A673 (cell line): Measurements from ENCODE around the gene RPRD1B. TPM values are rescaled to one million over a fixed set of nuclear protein-coding genes. Genes with fewer than 3 reads are reported as not detected.

Experiments used
- BruUV-seq: library from RNA; stranded (reverse); fragments of 400-500 nt; replicated peaks from 2 replicates; lab custom pipeline; 2021; lab: Mats Ljungman, UMichigan
- CTCF ChIA-PET: fragments of 300-600 bp; sonication (Branson Sonifier 250); formaldehyde crosslinking; loops from one replicate; lab custom pipeline; 2022; ENCODE audit warnings: antibody characterized with exemption; lab: Charles Lee
- POLR2A ChIA-PET: fragments of 300-600 bp; sonication (Branson Sonifier 250); formaldehyde crosslinking; loops from one replicate; lab custom pipeline; 2022; ENCODE audit warnings: antibody characterized with exemption; ENCODE audit not compliant: low non-redundant PET; lab: Charles Lee
- DNase-seq: peaks from one replicate; pipeline ENCODE4 v3.0.0-alpha.2; 2015; ENCODE audit warnings: low spot score
- H3K27ac ChIP-seq: fragments of 200-600 bp; sonication (generic); 2 replicates; pipeline ENCODE4 v1.5.1; 2016; ENCODE audit warnings: mixed run types, low read depth, mild to moderate bottlenecking, mixed read lengths, antibody characterized with exemption, low read length; ENCODE audit not compliant: poor library complexity, severe bottlenecking
- H3K27me3 ChIP-seq: fragments of 200-600 bp; sonication (generic); replicated peaks from 2 replicates; pipeline ENCODE4 v1.6.1; 2017; ENCODE audit warnings: mixed run types, low read depth, mild to moderate bottlenecking, mixed read lengths, antibody characterized with exemption, low read length; ENCODE audit not compliant: insufficient read depth, poor library complexity
- H3K36me3 ChIP-seq: fragments of 200-600 bp; sonication (generic); 2 replicates; pipeline ENCODE4 v1.6.1; 2016; ENCODE audit warnings: mixed run types, mild to moderate bottlenecking, mixed read lengths, antibody characterized with exemption, low read length; ENCODE audit not compliant: insufficient read depth, poor library complexity, severe bottlenecking
- H3K4me1 ChIP-seq: fragments of 200-600 bp; sonication (generic); 2 replicates; pipeline ENCODE4 v1.6.1; 2017; ENCODE audit warnings: mixed run types, mild to moderate bottlenecking, mixed read lengths, antibody characterized with exemption, low read length; ENCODE audit not compliant: insufficient read depth, poor library complexity, severe bottlenecking
- H3K4me3 ChIP-seq: fragments of 200-600 bp; sonication (generic); 2 replicates; pipeline ENCODE4 v1.5.1; 2016; ENCODE audit warnings: low read depth, mixed run types, mild to moderate bottlenecking, mixed read lengths, low read length; ENCODE audit not compliant: poor library complexity, severe bottlenecking
- H3K9me3 ChIP-seq: fragments of 200-600 bp; sonication (generic); 2 replicates; pipeline ENCODE4 v1.6.1; 2016; ENCODE audit warnings: mixed run types, low read depth, mild to moderate bottlenecking, mixed read lengths, antibody characterized with exemption, low read length; ENCODE audit not compliant: poor library complexity, severe bottlenecking
- EZH2 ChIP-seq: fragments of 200-600 bp; sonication (generic); IDR thresholded peaks from 2 replicates; pipeline ENCODE4 v1.6.1; 2017; ENCODE audit warnings: borderline replicate concordance, low read depth, mild to moderate bottlenecking, mixed read lengths, antibody characterized with exemption, low read length; ENCODE audit not compliant: poor library complexity, severe bottlenecking
- intact Hi-C: fragments of 100-400 bp; cut with micrococcal nuclease; formaldehyde crosslinking; loops from one replicate; pipeline ENCODE4 v1.10.0; 2022; ENCODE audit not compliant: unreplicated experiment
- total RNA-seq: library from RNA; stranded (reverse); gene quantifications from 2 replicates; pipeline ENCODE4 v1.2.3, GENCODE V29; 2021
- TF ChIP-seq, protein P1 (sequence below): fragments of 300-800, 200-600 bp; sonication (generic); conservative IDR thresholded peaks from 2 replicates; pipeline ENCODE4 v1.5.1; 2017; ENCODE audit warnings: low read depth, mild to moderate bottlenecking, antibody characterized with exemption, low read length, moderate library complexity, mixed read lengths

The RPRD1B gene
- total RNA-seq, 1 experiment from 2014 or later = 36.1 TPM

GRCh38 chr20:37994512-37994911 lies 39.0 kb upstream of the RPRD1B start:
- TF ChIP-seq, protein P1, sequence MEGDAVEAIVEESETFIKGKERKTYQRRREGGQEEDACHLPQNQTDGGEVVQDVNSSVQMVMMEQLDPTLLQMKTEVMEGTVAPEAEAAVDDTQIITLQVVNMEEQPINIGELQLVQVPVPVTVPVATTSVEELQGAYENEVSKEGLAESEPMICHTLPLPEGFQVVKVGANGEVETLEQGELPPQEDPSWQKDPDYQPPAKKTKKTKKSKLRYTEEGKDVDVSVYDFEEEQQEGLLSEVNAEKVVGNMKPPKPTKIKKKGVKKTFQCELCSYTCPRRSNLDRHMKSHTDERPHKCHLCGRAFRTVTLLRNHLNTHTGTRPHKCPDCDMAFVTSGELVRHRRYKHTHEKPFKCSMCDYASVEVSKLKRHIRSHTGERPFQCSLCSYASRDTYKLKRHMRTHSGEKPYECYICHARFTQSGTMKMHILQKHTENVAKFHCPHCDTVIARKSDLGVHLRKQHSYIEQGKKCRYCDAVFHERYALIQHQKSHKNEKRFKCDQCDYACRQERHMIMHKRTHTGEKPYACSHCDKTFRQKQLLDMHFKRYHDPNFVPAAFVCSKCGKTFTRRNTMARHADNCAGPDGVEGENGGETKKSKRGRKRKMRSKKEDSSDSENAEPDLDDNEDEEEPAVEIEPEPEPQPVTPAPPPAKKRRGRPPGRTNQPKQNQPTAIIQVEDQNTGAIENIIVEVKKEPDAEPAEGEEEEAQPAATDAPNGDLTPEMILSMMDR = no peak
- no peak for TF ChIP-seq EZH2
- no TSS peak for BruUV-seq
- H3K4me3 ChIP-seq = no peak overlapping the region
- no peaks in the 10 kb centered on the region for H3K27me3 ChIP-seq
- ChIA-PET POLR2A (no interaction called here), CTCF (no interaction called here)
- H3K9me3 ChIP-seq = no peaks in the 10 kb centered on the region
- H3K4me1 ChIP-seq = peaks cover 31% of the 10 kb centered on the region
- H3K36me3 ChIP-seq = peaks cover 49% of the 10 kb centered on the region
- DNase-seq = no peak
- H3K27ac ChIP-seq = no peak overlapping the region
- intact Hi-C loops = no loop called here

GRCh38 chr20:37995856-37996605 lies 37.5 kb upstream of the RPRD1B start:
- intact Hi-C loops = no loop called here
- Histone ChIP-seq H3K4me3 (no peak overlapping the region), H3K27me3 (no peaks in the 10 kb centered on the region), H3K27ac (no peak overlapping the region), H3K9me3 (no peaks in the 10 kb centered on the region), H3K36me3 (peaks cover 58% of the 10 kb centered on the region), H3K4me1 (peaks cover 23% of the 10 kb centered on the region)
- TF ChIP-seq, protein P1 = no peak
- no peak for TF ChIP-seq EZH2
- no peak for DNase-seq
- ChIA-PET CTCF (no interaction called here), POLR2A (no interaction called here)
- no TSS peak for BruUV-seq

GRCh38 chr20:37997516-37997915 lies 36.0 kb upstream of the RPRD1B start:
- DNase-seq = no peak
- ChIA-PET POLR2A (no interaction called here), CTCF (no interaction called here)
- Histone ChIP-seq H3K27ac (no peak overlapping the region), H3K4me3 (no peak overlapping the region), H3K36me3 (peaks cover 66% of the 10 kb centered on the region), H3K9me3 (no peaks in the 10 kb centered on the region), H3K4me1 (peaks cover 12% of the 10 kb centered on the region), H3K27me3 (no peaks in the 10 kb centered on the region)
- BruUV-seq = no TSS peak
- TF ChIP-seq, protein P1 = no peak
- TF ChIP-seq EZH2 = no peak
- intact Hi-C loops = no loop called here
